ENCODE data around the gene TBCK. TPM values are rescaled to one million over a fixed set of nuclear protein-coding genes. Genes with fewer than 3 reads are reported as not detected.

The TBCK gene
- total and polyA plus RNA-seq, 9 of the 15 experiments (the other 6 are each of a cell fraction or from before 2014, with no cell fraction given): 5.3 to 26.6 (median 16.2) TPM

GRCh38 chr4:106140601-106141000, 175.4 kb downstream of the TBCK start (continued):
- TF ChIP-seq, protein P1, sequence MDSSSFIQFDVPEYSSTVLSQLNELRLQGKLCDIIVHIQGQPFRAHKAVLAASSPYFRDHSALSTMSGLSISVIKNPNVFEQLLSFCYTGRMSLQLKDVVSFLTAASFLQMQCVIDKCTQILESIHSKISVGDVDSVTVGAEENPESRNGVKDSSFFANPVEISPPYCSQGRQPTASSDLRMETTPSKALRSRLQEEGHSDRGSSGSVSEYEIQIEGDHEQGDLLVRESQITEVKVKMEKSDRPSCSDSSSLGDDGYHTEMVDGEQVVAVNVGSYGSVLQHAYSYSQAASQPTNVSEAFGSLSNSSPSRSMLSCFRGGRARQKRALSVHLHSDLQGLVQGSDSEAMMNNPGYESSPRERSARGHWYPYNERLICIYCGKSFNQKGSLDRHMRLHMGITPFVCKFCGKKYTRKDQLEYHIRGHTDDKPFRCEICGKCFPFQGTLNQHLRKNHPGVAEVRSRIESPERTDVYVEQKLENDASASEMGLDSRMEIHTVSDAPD (CRISPR knock-in tag; IDR thresholded peaks at IDR 0.05): no peak
- TF ChIP-seq RFX7 (CRISPR knock-in tag; IDR thresholded peaks at IDR 0.05) (no peak), COPS2 (conservative IDR thresholded peaks at IDR 0.05) (no peak), SETDB1 (IDR thresholded peaks at IDR 0.05; ENCODE audit: low read length) (no peak), POLR2G (IDR thresholded peaks at IDR 0.05; ENCODE audit: low read depth, low read length) (no peak), PHF8 (IDR thresholded peaks at IDR 0.05; ENCODE audit: borderline replicate concordance, low read length) (no peak), BHLHE40 (IDR thresholded peaks at IDR 0.05; ENCODE audit: low read length) (no peak), ARID2 (IDR thresholded peaks at IDR 0.05) (no peak), CAMTA2 (CRISPR knock-in tag; conservative IDR thresholded peaks at IDR 0.05) (no peak), CREBBP (IDR thresholded peaks at IDR 0.05; ENCODE audit: low read depth, low read length) (no peak)
- TF ChIP-seq, protein P2, sequence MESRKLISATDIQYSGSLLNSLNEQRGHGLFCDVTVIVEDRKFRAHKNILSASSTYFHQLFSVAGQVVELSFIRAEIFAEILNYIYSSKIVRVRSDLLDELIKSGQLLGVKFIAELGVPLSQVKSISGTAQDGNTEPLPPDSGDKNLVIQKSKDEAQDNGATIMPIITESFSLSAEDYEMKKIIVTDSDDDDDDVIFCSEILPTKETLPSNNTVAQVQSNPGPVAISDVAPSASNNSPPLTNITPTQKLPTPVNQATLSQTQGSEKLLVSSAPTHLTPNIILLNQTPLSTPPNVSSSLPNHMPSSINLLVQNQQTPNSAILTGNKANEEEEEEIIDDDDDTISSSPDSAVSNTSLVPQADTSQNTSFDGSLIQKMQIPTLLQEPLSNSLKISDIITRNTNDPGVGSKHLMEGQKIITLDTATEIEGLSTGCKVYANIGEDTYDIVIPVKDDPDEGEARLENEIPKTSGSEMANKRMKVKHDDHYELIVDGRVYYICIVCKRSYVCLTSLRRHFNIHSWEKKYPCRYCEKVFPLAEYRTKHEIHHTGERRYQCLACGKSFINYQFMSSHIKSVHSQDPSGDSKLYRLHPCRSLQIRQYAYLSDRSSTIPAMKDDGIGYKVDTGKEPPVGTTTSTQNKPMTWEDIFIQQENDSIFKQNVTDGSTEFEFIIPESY (CRISPR knock-in tag; IDR thresholded peaks at IDR 0.05): no peak
- TF ChIP-seq, protein P3, sequence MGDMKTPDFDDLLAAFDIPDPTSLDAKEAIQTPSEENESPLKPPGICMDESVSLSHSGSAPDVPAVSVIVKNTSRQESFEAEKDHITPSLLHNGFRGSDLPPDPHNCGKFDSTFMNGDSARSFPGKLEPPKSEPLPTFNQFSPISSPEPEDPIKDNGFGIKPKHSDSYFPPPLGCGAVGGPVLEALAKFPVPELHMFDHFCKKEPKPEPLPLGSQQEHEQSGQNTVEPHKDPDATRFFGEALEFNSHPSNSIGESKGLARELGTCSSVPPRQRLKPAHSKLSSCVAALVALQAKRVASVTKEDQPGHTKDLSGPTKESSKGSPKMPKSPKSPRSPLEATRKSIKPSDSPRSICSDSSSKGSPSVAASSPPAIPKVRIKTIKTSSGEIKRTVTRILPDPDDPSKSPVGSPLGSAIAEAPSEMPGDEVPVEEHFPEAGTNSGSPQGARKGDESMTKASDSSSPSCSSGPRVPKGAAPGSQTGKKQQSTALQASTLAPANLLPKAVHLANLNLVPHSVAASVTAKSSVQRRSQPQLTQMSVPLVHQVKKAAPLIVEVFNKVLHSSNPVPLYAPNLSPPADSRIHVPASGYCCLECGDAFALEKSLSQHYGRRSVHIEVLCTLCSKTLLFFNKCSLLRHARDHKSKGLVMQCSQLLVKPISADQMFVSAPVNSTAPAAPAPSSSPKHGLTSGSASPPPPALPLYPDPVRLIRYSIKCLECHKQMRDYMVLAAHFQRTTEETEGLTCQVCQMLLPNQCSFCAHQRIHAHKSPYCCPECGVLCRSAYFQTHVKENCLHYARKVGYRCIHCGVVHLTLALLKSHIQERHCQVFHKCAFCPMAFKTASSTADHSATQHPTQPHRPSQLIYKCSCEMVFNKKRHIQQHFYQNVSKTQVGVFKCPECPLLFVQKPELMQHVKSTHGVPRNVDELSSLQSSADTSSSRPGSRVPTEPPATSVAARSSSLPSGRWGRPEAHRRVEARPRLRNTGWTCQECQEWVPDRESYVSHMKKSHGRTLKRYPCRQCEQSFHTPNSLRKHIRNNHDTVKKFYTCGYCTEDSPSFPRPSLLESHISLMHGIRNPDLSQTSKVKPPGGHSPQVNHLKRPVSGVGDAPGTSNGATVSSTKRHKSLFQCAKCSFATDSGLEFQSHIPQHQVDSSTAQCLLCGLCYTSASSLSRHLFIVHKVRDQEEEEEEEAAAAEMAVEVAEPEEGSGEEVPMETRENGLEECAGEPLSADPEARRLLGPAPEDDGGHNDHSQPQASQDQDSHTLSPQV (IDR thresholded peaks at IDR 0.05): no peak

Data from K562 (cell line).